Right lobe of liver (tissue), 4 donors: ENCODE results near the gene KRTAP5-6.

Experiments used
- POLR2A ChIP-seq: fragments of 450-650 bp; IDR thresholded peaks from one replicate; pipeline ENCODE4 v1.6.1; 2017; ENCODE audit warnings: antibody characterized with exemption, mild to moderate bottlenecking
- TF ChIP-seq, protein P1 (sequence below), 4 donors: fragments of 200-600 bp in 3 of 4; fragments of 450-650 bp in 1 of 4; IDR thresholded peaks; one replicate each; pipeline versions ENCODE4 v1.5.1 to v1.8.0; 2016 to 2022; ENCODE audit warnings: antibody characterized with exemption in 4 of 4, mild to moderate bottlenecking in 2 of 4
- donor health status: DM: no; HTN: no; CAD: no.
- donor health status: DM: no; HTN: no; CAD: no.
- donor health status: DM: no; HTN: yes; CAD: no.

DNA sequence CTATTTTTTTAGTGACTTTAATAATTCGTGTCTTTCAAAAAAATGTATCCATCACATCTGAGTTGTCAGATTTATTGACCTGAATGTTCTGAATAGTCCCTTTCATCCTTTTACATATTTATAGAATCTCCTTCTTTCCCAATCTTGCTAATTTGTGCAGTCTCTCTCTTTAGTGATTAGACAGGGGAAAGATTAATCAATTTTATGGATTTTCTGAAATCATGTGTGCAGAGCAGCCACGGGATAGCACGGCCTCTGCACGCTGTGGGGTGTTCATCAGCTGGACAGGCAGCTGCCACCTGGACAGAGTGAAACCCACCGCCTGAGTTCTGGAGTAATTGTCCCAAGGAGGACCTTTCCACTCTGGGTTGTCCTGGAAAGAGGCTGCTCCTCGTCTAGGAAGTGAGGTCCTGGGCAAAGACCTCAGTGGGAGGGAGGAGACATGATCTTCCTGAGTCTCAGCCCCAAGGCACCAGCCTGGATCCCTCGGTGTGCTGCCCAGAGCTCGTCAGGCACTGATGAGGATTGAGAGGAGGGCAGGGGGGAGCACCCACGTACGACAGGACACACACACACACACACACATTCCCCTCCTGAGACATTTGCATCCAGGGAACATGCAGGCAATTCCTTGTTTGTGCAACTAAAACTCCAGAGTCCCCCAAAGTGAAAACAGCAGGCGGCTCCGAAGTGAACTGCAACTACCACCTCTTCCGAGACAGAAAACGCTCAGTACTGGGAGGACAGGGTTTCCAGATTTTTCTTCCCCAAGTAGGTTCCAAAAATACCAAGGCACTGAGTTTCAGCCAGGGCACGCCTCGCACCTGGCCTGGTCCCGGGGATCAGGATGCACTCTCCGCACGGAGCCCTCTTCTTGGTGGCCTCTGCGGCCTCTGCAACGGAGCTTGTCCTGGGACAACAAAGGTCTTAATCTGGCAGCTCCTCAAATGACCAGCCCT, 22.5 kb upstream of the KRTAP5-6 start:
- TF ChIP-seq, protein P1, sequence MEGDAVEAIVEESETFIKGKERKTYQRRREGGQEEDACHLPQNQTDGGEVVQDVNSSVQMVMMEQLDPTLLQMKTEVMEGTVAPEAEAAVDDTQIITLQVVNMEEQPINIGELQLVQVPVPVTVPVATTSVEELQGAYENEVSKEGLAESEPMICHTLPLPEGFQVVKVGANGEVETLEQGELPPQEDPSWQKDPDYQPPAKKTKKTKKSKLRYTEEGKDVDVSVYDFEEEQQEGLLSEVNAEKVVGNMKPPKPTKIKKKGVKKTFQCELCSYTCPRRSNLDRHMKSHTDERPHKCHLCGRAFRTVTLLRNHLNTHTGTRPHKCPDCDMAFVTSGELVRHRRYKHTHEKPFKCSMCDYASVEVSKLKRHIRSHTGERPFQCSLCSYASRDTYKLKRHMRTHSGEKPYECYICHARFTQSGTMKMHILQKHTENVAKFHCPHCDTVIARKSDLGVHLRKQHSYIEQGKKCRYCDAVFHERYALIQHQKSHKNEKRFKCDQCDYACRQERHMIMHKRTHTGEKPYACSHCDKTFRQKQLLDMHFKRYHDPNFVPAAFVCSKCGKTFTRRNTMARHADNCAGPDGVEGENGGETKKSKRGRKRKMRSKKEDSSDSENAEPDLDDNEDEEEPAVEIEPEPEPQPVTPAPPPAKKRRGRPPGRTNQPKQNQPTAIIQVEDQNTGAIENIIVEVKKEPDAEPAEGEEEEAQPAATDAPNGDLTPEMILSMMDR (IDR thresholded peaks at IDR 0.05): no peak
- no peak for TF ChIP-seq POLR2A
